Ramos (cell line): Measurements from ENCODE around the gene DMKN.
"Not testable (repeated sequence)": the region's sequence is repeated elsewhere in the genome, so short reads cannot be mapped to it uniquely, and the experiment has no call there.

Experiments
- in situ Hi-C: fragments of 300-500 bp; cut with MboI; formaldehyde crosslinking; loops from one replicate; pipeline ENCODE4 v1.14.3; 2022; ENCODE audit warnings: low sequenced_read_pairs; ENCODE audit not compliant: unreplicated experiment

DMKN gene

GRCh38 chr19:35471946-35472345, 41.5 kb downstream of the DMKN start:
- in situ Hi-C loops: no loop called here

- in situ Hi-C loops: not testable (repeated sequence)
Observed at GRCh38 chr19:35471075-35471474, 42.4 kb downstream of the DMKN start.

GRCh38 chr19:35470128-35470527, 43.3 kb downstream of the DMKN start:
- in situ Hi-C loops: no loop called here

GRCh38 chr19:35468637-35469036, 44.8 kb downstream of the DMKN start:
- in situ Hi-C loops: loop anchor here (5.0 kb wide), 1 partner anchor 196 kb away; no protein-coding TSS in a partner anchor

- in situ Hi-C loops: loop anchor here (5.0 kb wide), 1 partner anchor 194 kb away; no protein-coding TSS in a partner anchor
Observed at GRCh38 chr19:35466259-35466658, 47.2 kb downstream of the DMKN start.

GRCh38 chr19:35462956-35463355, 50.5 kb downstream of the DMKN start:
- in situ Hi-C loops: not testable (repeated sequence)

GRCh38 chr19:35462476-35462953, 50.9 kb downstream of the DMKN start:
- in situ Hi-C loops: no loop called here

- in situ Hi-C loops: not testable (repeated sequence)
Observed at GRCh38 chr19:35461788-35462187, 51.7 kb downstream of the DMKN start.

GRCh38 chr19:35461060-35461459, 52.4 kb downstream of the DMKN start:
- in situ Hi-C loops: no loop called here

GRCh38 chr19:35460608-35461007, 52.8 kb downstream of the DMKN start:
- in situ Hi-C loops: no loop called here

- in situ Hi-C loops: no loop called here
Observed at GRCh38 chr19:35459414-35460082, 53.9 kb downstream of the DMKN start.

GRCh38 chr19:35458731-35459391, 54.6 kb downstream of the DMKN start:
- in situ Hi-C loops: no loop called here

GRCh38 chr19:35458192-35458591, 55.3 kb downstream of the DMKN start:
- in situ Hi-C loops: no loop called here

- in situ Hi-C loops: no loop called here
Observed at GRCh38 chr19:35457173-35457572, 56.3 kb downstream of the DMKN start.

GRCh38 chr19:35455616-35456201, 57.7 kb downstream of the DMKN start:
- in situ Hi-C loops: no loop called here

- in situ Hi-C loops: no loop called here
Observed at GRCh38 chr19:35454663-35455062, 58.8 kb downstream of the DMKN start.

- in situ Hi-C loops: no loop called here
Observed at GRCh38 chr19:35451338-35452096, 61.9 kb downstream of the DMKN start.

GRCh38 chr19:35449359-35450043, 63.9 kb downstream of the DMKN start:
- in situ Hi-C loops: no loop called here

GRCh38 chr19:35447606-35448469, 65.6 kb downstream of the DMKN start, which contains the start of gene FFAR2:
TSS of gene FFAR2 (plus strand) at chr19:35448257. CDS start at chr19:35449715, 1,458 bp downstream.
- in situ Hi-C loops: no loop called here
